GM21825 (cell line): Measurements from ENCODE around the gene AP4S1.
"Not testable (repeated sequence)": the region's sequence is repeated elsewhere in the genome, so short reads cannot be mapped to it uniquely, and the experiment has no call there.

Source experiments
- ATAC-seq: cut with Tn5 transposase; IDR thresholded peaks from one replicate; pipeline ENCODE4 v1.9.1; 2021; ENCODE audit warnings: mild to moderate bottlenecking, moderate library complexity; ENCODE audit not compliant: unreplicated experiment

Gene AP4S1

GRCh38 chr14:31038521-31039166 lies 13.2 kb downstream of the AP4S1 start:
- ATAC-seq = no peak

- no peak for ATAC-seq
Observed at GRCh38 chr14:31042300-31042699, 16.9 kb downstream of the AP4S1 start.

GRCh38 chr14:31042893-31043292 lies 17.4 kb downstream of the AP4S1 start:
- ATAC-seq = not testable (repeated sequence)

- ATAC-seq = no peak
Observed at GRCh38 chr14:31043379-31043778, 17.9 kb downstream of the AP4S1 start.

GRCh38 chr14:31045501-31046080 lies 20.1 kb downstream of the AP4S1 start:
- ATAC-seq = no peak

- no peak for ATAC-seq
Observed at GRCh38 chr14:31047503-31047902, 22.1 kb downstream of the AP4S1 start.

GRCh38 chr14:31051023-31051422 lies 25.6 kb downstream of the AP4S1 start:
- no peak for ATAC-seq

- ATAC-seq = no peak
Observed at GRCh38 chr14:31051511-31051910, 26.1 kb downstream of the AP4S1 start.

- ATAC-seq = not testable (repeated sequence)
Observed at GRCh38 chr14:31052905-31053586, 27.6 kb downstream of the AP4S1 start.

GRCh38 chr14:31057035-31057434 lies 31.6 kb downstream of the AP4S1 start:
- ATAC-seq = no peak

- ATAC-seq = no peak
Observed at GRCh38 chr14:31057701-31058364, 32.4 kb downstream of the AP4S1 start.

GRCh38 chr14:31059152-31059924 lies 33.9 kb downstream of the AP4S1 start:
- ATAC-seq = no peak

- no peak for ATAC-seq
Observed at GRCh38 chr14:31060253-31060875, 34.9 kb downstream of the AP4S1 start.

GRCh38 chr14:31062908-31063307 lies 37.5 kb downstream of the AP4S1 start:
- not testable (repeated sequence) for ATAC-seq

GRCh38 chr14:31068235-31068634 lies 42.8 kb downstream of the AP4S1 start:
- no peak for ATAC-seq

GRCh38 chr14:31069343-31069742 lies 43.9 kb downstream of the AP4S1 start:
- no peak for ATAC-seq

- ATAC-seq = no peak
Observed at GRCh38 chr14:31070431-31070830, 45.0 kb downstream of the AP4S1 start.

GRCh38 chr14:31071151-31071550 lies 45.7 kb downstream of the AP4S1 start:
- ATAC-seq = no peak

GRCh38 chr14:31075144-31075543 lies 49.7 kb downstream of the AP4S1 start:
- ATAC-seq = no peak

- ATAC-seq = no peak
Observed at GRCh38 chr14:31078766-31079165, 53.3 kb downstream of the AP4S1 start.

- no peak for ATAC-seq
Observed at GRCh38 chr14:31080056-31080455, 54.6 kb downstream of the AP4S1 start.
